ENCODE measurements around the gene SUGP1.

Gene SUGP1

GRCh38 chr19:19229701-19230100, 90.6 kb downstream of the SUGP1 start:
- ATAC-seq (ENCODE audit: low read depth), result no peak
- H3K4me3 Mint-ChIP-seq, result no peak overlapping the region
- peaks cover under 1% of the 10 kb centered on the region for H3K4me1 Mint-ChIP-seq
- peaks cover 20% of the 10 kb centered on the region for H3K27me3 Mint-ChIP-seq
- DNase-seq (ENCODE audit: low spot score in 2 of 2), result no peak
- no peak overlapping the region for H3K27ac Mint-ChIP-seq
- H3K36me3 Mint-ChIP-seq, result no peaks in the 10 kb centered on the region
- H3K9me3 Mint-ChIP-seq, result peaks cover 1% of the 10 kb centered on the region

GRCh38 chr19:19227217-19227616, 93.1 kb downstream of the SUGP1 start:
- DNase-seq (ENCODE audit: low spot score in 2 of 2), result no peak
- H3K4me1 Mint-ChIP-seq, result peaks cover 3% of the 10 kb centered on the region
- H3K9me3 Mint-ChIP-seq, result no peaks in the 10 kb centered on the region
- H3K27me3 Mint-ChIP-seq, result peaks cover 24% of the 10 kb centered on the region
- H3K36me3 Mint-ChIP-seq, result no peaks in the 10 kb centered on the region
- no peak overlapping the region for H3K4me3 Mint-ChIP-seq
- no peak overlapping the region for H3K27ac Mint-ChIP-seq
- no peak for ATAC-seq (ENCODE audit: low read depth)

- no peaks in the 10 kb centered on the region for H3K9me3 Mint-ChIP-seq
- ATAC-seq (ENCODE audit: low read depth), result no peak
Observed at GRCh38 chr19:19226663-19227062, 93.6 kb downstream of the SUGP1 start.

GRCh38 chr19:19226204-19226603, 94.1 kb downstream of the SUGP1 start:
- Mint-ChIP-seq H3K9me3 (no peaks in the 10 kb centered on the region), H3K27ac (no peak overlapping the region), H3K27me3 (peaks cover 21% of the 10 kb centered on the region), H3K36me3 (no peaks in the 10 kb centered on the region), H3K4me1 (peaks cover 3% of the 10 kb centered on the region), H3K4me3 (no peak overlapping the region)
- no peak for ATAC-seq (ENCODE audit: low read depth)
- DNase-seq (ENCODE audit: low spot score in 2 of 2), result no peak

More at GRCh38 chr19:19226663-19227062, 93.6 kb downstream of the SUGP1 start:
- H3K27ac Mint-ChIP-seq, result no peak overlapping the region
- peaks cover 3% of the 10 kb centered on the region for H3K4me1 Mint-ChIP-seq
- H3K36me3 Mint-ChIP-seq, result no peaks in the 10 kb centered on the region
- no peak overlapping the region for H3K4me3 Mint-ChIP-seq
- H3K27me3 Mint-ChIP-seq, result peaks cover 21% of the 10 kb centered on the region
- no peak for DNase-seq (ENCODE audit: low spot score in 2 of 2)

Data from memory B cell (primary cell).